Esophagus muscularis mucosa (tissue), 3 donors: Measurements from ENCODE around the gene MAP1S.

ENCODE experiments used
- POLR2AphosphoS5 ChIP-seq, 2 donors: sonication (generic); formaldehyde crosslinking; IDR thresholded peaks; one replicate each; pipeline ENCODE4 v1.6.1; 2017; ENCODE audit warnings: antibody characterized with exemption in 2 of 2
- TF ChIP-seq, protein P1 (sequence below), 3 experiments: fragments of 200-600 bp in 2 of 3; fragments of 450-650 bp in 1 of 3; sonication (generic) in 2 of 3; IDR thresholded peaks; one replicate each; pipeline ENCODE4 v1.5.1; 2017 to 2019; ENCODE audit warnings: antibody characterized with exemption in 3 of 3, mild to moderate bottlenecking in 2 of 3, moderate library complexity in 1 of 3

GRCh38 chr19:17778251-17778967 lies 59.1 kb downstream of the MAP1S start:
- TF ChIP-seq, protein P1, sequence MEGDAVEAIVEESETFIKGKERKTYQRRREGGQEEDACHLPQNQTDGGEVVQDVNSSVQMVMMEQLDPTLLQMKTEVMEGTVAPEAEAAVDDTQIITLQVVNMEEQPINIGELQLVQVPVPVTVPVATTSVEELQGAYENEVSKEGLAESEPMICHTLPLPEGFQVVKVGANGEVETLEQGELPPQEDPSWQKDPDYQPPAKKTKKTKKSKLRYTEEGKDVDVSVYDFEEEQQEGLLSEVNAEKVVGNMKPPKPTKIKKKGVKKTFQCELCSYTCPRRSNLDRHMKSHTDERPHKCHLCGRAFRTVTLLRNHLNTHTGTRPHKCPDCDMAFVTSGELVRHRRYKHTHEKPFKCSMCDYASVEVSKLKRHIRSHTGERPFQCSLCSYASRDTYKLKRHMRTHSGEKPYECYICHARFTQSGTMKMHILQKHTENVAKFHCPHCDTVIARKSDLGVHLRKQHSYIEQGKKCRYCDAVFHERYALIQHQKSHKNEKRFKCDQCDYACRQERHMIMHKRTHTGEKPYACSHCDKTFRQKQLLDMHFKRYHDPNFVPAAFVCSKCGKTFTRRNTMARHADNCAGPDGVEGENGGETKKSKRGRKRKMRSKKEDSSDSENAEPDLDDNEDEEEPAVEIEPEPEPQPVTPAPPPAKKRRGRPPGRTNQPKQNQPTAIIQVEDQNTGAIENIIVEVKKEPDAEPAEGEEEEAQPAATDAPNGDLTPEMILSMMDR (IDR thresholded peaks at IDR 0.05) = no peak
- no peak for TF ChIP-seq POLR2AphosphoS5 (IDR thresholded peaks at IDR 0.05)
